Esophagus (tissue), 2 donors: ENCODE measurements around the gene RP2. TPM values are rescaled to one million over a fixed set of nuclear protein-coding genes. Genes with fewer than 3 reads are reported as not detected.

Experiments
- H3K27ac ChIP-seq, 2 donors: one replicate each; pipeline ENCODE4 v1.5.1; 2013; ENCODE audit warnings: low read depth in 2 of 2, mild to moderate bottlenecking in 2 of 2, inconsistent platforms in 1 of 2, low read length in 1 of 2, moderate library complexity in 1 of 2
- H3K27me3 ChIP-seq, 2 donors: one replicate each; pipeline ENCODE4 v1.6.1; 2013; ENCODE audit warnings: low read length in 2 of 2, control low read depth in 1 of 2, mild to moderate bottlenecking in 1 of 2; ENCODE audit not compliant: insufficient read depth in 2 of 2, control insufficient read depth in 1 of 2
- H3K36me3 ChIP-seq, 2 donors: one replicate each; pipeline ENCODE4 v1.6.1; 2013; ENCODE audit warnings: low read length in 1 of 2; ENCODE audit not compliant: control insufficient read depth in 2 of 2, insufficient read depth in 2 of 2
- H3K4me1 ChIP-seq, 2 donors: one replicate each; pipeline ENCODE4 v1.6.1; 2013; ENCODE audit warnings: low read length in 1 of 2; ENCODE audit not compliant: control insufficient read depth in 2 of 2, insufficient read depth in 2 of 2
- H3K4me3 ChIP-seq, 2 donors: one replicate each; pipeline ENCODE4 v1.5.1; 2013; ENCODE audit warnings: low read length in 2 of 2, mild to moderate bottlenecking in 2 of 2, low read depth in 1 of 2, moderate library complexity in 1 of 2
- H3K9me3 ChIP-seq, 2 donors: one replicate each; pipeline ENCODE4 v1.6.1; 2013; ENCODE audit warnings: mild to moderate bottlenecking in 2 of 2, low read depth in 1 of 2, low read length in 1 of 2, moderate library complexity in 1 of 2; ENCODE audit not compliant: control insufficient read depth in 2 of 2, insufficient read depth in 1 of 2
- WGBS, 2 donors: extraction: QIAGEN DNeasy Blood & Tissue Kit; methylation state at CpG; one replicate each; pipeline ENCODE4 v1.1.7; 2013; 5-methylcytosine and 5-hydroxymethylcytosine counted together
- polyA plus RNA-seq, 2 donors: library from polyadenylated mRNA; stranded (reverse); fragments of 200-250 nt; gene quantifications; one replicate each; pipeline ENCODE4 v1.2.3, GENCODE V29; 2013
- donor health status: healthy with polysubstance abuse.
- donor health status: Bipolar disorder and iron deficiency.

Gene RP2
- polyA plus RNA-seq, 2 donors: 5.2 to 6.6 TPM

GRCh38 chrX:46912603-46913491 lies 76.0 kb downstream of the RP2 start:
- Histone ChIP-seq H3K27me3 (no peaks in the 10 kb centered on the region), H3K4me3 (peak overlapping the region; percentile 52 to 81), H3K36me3 (no peaks in the 10 kb centered on the region), H3K27ac (peak overlapping the region in 1 of 2 donors; percentile 63), H3K9me3 (peaks cover 0 to 6% of the 10 kb centered on the region in 2 donors), H3K4me1 (no peaks in the 10 kb centered on the region)
- WGBS, 2 donors: 0 to 24% methylated on average over 54 to 107 of the region's 109 CpGs

- WGBS, 2 donors: 3 to 33% methylated on average over 14 of the region's 14 CpGs
- peak overlapping the region in 1 of 2 donors; percentile 3 for H3K27ac ChIP-seq
- peak overlapping the region; percentile 52 to 81 for H3K4me3 ChIP-seq
These were observed 76.8 kb downstream of the RP2 start for GRCh38 chrX:46913667-46914066.

GRCh38 chrX:46916273-46916672 lies 79.4 kb downstream of the RP2 start:
- Histone ChIP-seq H3K27me3 (no peaks in the 10 kb centered on the region), H3K4me3 (no peak overlapping the region), H3K4me1 (no peaks in the 10 kb centered on the region), H3K27ac (no peak overlapping the region), H3K36me3 (no peaks in the 10 kb centered on the region), H3K9me3 (peaks cover 0 to 6% of the 10 kb centered on the region in 2 donors)
- 53 to 81% methylated on average over 2 of the region's 2 CpGs for WGBS, 2 donors

More at GRCh38 chrX:46913667-46914066, 76.8 kb downstream of the RP2 start:
- H3K27me3 ChIP-seq: no peaks in the 10 kb centered on the region
- H3K4me1 ChIP-seq: no peaks in the 10 kb centered on the region
- H3K36me3 ChIP-seq: no peaks in the 10 kb centered on the region
- peaks cover 0 to 6% of the 10 kb centered on the region in 2 donors for H3K9me3 ChIP-seq

GRCh38 chrX:46917622-46918021 lies 80.8 kb downstream of the RP2 start:
- Histone ChIP-seq H3K27me3 (no peaks in the 10 kb centered on the region), H3K4me1 (no peaks in the 10 kb centered on the region), H3K27ac (no peak overlapping the region), H3K36me3 (no peaks in the 10 kb centered on the region), H3K4me3 (no peak overlapping the region), H3K9me3 (peaks cover 0 to 2% of the 10 kb centered on the region in 2 donors)
- 83 to 100% methylated on average over 1 of the region's 1 CpG for WGBS, 2 donors

GRCh38 chrX:46918434-46918833 lies 81.6 kb downstream of the RP2 start:
- H3K27me3 ChIP-seq: no peaks in the 10 kb centered on the region
- 96 to 100% methylated on average over 1 of the region's 1 CpG for WGBS, 2 donors
- no peaks in the 10 kb centered on the region for H3K9me3 ChIP-seq

GRCh38 chrX:46920235-46920634 lies 83.4 kb downstream of the RP2 start:
- Histone ChIP-seq H3K27me3 (no peaks in the 10 kb centered on the region), H3K9me3 (no peaks in the 10 kb centered on the region), H3K4me1 (no peaks in the 10 kb centered on the region), H3K4me3 (no peak overlapping the region), H3K27ac (no peak overlapping the region), H3K36me3 (peaks cover 0 to 2% of the 10 kb centered on the region in 2 donors)
- WGBS, 2 donors: 65 to 72% methylated on average over 4 of the region's 4 CpGs

More at GRCh38 chrX:46918434-46918833, 81.6 kb downstream of the RP2 start:
- Histone ChIP-seq H3K36me3 (no peaks in the 10 kb centered on the region), H3K27ac (no peak overlapping the region), H3K4me3 (no peak overlapping the region), H3K4me1 (no peaks in the 10 kb centered on the region)

GRCh38 chrX:46922611-46923010 lies 85.8 kb downstream of the RP2 start:
- WGBS, 2 donors: 91 to 93% methylated on average over 1 of the region's 1 CpG

GRCh38 chrX:46927718-46928117 lies 90.9 kb downstream of the RP2 start:
- WGBS, 2 donors: 92 to 95% methylated on average over 3 of the region's 3 CpGs
- no peak overlapping the region for H3K27ac ChIP-seq

More at GRCh38 chrX:46922611-46923010, 85.8 kb downstream of the RP2 start:
- Histone ChIP-seq H3K36me3 (peaks cover 0 to 2% of the 10 kb centered on the region in 2 donors), H3K27ac (no peak overlapping the region), H3K9me3 (no peaks in the 10 kb centered on the region), H3K27me3 (no peaks in the 10 kb centered on the region), H3K4me3 (no peak overlapping the region), H3K4me1 (no peaks in the 10 kb centered on the region)

GRCh38 chrX:46929439-46930261 lies 92.8 kb downstream of the RP2 start:
- 52 to 56% methylated on average over 3 of the region's 3 CpGs for WGBS, 2 donors
- Histone ChIP-seq H3K36me3 (peaks cover 0 to 2% of the 10 kb centered on the region in 2 donors), H3K27me3 (no peaks in the 10 kb centered on the region), H3K4me1 (no peaks in the 10 kb centered on the region), H3K27ac (no peak overlapping the region), H3K9me3 (no peaks in the 10 kb centered on the region), H3K4me3 (no peak overlapping the region)

More at GRCh38 chrX:46927718-46928117, 90.9 kb downstream of the RP2 start:
- Histone ChIP-seq H3K4me1 (no peaks in the 10 kb centered on the region), H3K36me3 (peaks cover 0 to 2% of the 10 kb centered on the region in 2 donors), H3K4me3 (no peak overlapping the region), H3K9me3 (no peaks in the 10 kb centered on the region), H3K27me3 (no peaks in the 10 kb centered on the region)
